HG02623 (cell line): Measurements from ENCODE around the gene ZNF521.

ENCODE experiments used
- ATAC-seq: cut with Tn5 transposase; IDR thresholded peaks from one replicate; pipeline ENCODE4 v1.9.1; 2021; ENCODE audit warnings: moderate library complexity; ENCODE audit not compliant: unreplicated experiment

Gene ZNF521

GRCh38 chr18:25171334-25171733, 180.6 kb downstream of the ZNF521 start:
- no peak for ATAC-seq

DNA sequence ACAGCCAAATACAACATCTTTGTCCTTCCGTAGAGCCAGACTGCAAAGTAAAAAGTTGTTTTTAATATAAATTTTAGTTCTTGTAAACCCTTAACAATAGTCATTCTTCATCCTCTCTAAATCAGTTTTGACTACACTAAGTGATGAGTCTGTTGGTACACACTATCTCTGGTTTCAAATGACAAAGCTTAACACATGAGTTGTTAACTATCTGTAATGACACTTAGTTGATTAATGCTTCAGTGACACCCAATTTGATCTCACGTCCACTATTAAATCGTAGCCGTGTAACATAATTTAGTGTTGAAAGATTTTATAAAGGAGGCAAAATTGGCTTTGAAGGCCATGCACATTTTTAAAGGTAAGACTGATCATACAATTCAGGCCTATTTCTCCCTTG, 181.6 kb downstream of the ZNF521 start:
- no peak for ATAC-seq

- ATAC-seq, result no peak
Measured at GRCh38 chr18:25169701-25170100, 182.3 kb downstream of the ZNF521 start.

DNA sequence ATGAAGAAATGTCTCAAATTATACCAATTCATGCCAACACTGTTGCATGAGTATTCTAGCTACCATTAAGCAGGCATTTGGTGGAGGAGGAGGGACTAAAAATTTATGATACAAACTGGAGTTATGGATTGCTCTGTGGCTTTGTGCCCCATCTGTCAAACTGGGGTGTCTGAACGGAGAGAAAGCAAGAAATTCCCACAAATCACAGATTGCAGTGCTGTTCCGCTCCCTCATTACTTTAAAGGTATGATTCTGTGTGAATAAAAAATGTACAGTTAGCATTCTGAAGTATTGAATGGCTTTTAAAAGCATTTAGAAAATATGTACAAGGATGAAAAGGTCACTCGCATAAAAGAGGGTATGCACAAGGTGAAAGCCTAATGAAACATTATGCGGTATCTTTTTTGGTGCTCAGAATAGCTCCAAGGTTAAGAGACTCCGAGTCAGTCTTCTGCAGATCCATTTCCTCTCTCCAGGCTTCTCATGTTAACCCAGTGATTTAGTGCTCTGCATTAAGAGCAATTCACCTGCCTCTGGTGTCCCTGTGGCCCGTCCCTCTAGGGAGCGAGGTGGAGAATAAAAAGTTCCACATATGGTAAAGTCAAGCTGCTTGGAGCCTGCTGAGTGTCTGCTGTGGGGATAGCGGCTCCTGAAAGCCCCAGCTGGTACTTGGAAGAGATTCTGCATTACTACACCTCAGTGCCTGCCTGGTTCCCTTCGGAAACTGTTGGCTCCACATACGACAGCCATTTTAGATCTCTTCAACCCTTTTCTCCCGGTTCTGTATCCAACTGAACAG, 184.2 kb downstream of the ZNF521 start:
- ATAC-seq, result no peak

GRCh38 chr18:25166113-25166512, 185.9 kb downstream of the ZNF521 start:
- no peak for ATAC-seq

DNA sequence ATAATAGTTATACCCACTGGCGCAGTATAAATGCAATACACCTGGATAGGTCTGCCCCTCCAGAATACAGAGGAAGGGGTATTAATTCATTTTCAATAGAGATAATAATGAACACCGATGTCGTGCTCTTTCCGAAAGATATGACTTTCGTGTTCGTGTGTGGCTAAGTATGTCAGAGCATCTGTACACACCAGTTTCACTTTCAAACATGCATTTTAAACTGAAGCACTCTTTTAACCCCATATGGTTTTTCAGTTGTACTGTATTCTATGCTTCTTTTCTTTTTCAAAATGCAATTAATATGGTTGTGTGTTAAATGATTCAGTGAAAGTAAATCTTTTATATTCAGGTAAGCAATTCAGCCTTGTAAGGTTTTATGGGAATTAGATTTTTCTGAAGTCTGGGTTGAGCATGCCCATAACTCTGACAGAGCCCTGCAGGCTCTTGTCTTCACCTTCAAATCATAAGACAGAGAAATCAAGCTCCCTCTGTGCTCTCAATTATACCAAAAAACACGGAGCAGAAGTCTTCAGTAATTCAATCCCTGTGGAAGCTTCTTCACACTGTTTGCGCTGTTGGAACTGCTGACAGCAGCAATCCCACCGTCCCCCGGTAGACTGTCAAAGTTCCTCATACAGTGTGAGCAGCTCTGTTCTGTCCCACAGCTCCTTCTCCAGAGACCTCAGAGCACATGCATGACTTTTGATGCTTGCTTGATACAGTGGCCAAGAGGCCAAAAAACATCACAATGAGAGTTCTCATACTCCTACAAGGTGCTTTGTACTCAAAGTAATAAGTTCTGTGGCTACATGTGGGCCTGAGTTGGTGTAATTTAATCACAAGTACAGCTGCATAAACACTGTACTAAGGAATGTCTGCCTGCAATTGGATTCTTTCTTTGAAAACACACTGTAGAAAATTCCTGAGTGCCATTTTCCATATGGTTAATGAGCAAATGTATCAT, 186.8 kb downstream of the ZNF521 start:
- ATAC-seq, result peak; percentile 88

DNA sequence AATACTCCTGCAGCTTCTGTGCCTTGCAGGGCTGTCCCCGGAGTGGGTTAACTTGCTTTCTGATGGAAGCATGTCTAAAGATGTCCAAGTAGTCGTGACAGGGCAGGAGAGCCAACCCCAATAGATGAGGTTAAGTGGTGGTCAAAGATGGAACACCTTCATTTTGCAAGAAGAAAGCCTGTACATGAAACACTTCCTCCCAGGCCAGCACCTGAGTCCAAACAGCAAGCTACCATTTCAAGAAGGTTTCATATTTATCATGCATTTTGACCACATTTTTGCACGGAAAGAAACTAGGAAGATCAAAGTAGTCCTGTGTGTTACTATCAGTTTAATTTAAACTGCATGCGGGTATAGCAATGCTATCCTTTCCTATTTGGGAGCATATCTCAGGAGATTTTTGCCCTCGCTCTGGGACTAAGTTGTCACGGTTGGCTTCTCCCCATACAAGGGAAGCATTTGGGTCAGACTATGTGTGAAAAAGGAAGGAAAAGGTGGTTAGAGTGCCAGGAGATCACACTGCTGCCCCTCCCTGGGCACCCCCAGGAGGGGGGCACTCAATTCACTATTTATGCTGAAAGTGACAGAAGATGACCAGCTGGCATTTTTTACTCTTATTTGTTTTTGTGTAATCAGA, 187.6 kb downstream of the ZNF521 start:
- ATAC-seq, result peak; percentile 29

- ATAC-seq, result no peak
Measured at GRCh38 chr18:25153426-25153825, 198.5 kb downstream of the ZNF521 start.

GRCh38 chr18:25147877-25148488, 204.0 kb downstream of the ZNF521 start:
- no peak for ATAC-seq

DNA sequence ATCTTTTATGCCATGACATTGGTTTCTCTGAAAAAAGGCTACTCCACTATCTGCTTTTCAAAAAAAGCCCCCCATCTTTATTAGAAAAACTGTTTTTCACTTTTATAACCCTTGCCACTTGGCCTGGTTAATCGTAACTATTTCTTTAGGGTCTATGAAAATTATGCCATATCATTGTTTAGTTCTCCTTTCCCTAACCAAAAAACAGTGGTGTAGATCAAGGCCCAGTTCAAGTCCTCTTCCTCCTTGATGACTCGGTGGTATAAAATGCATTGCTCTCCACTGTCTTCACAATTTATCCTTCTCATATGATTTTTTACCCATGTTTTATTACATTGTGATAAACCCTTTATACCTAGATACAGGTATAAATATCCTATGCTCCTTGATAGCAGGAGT, 205.5 kb downstream of the ZNF521 start:
- ATAC-seq, result no peak

DNA sequence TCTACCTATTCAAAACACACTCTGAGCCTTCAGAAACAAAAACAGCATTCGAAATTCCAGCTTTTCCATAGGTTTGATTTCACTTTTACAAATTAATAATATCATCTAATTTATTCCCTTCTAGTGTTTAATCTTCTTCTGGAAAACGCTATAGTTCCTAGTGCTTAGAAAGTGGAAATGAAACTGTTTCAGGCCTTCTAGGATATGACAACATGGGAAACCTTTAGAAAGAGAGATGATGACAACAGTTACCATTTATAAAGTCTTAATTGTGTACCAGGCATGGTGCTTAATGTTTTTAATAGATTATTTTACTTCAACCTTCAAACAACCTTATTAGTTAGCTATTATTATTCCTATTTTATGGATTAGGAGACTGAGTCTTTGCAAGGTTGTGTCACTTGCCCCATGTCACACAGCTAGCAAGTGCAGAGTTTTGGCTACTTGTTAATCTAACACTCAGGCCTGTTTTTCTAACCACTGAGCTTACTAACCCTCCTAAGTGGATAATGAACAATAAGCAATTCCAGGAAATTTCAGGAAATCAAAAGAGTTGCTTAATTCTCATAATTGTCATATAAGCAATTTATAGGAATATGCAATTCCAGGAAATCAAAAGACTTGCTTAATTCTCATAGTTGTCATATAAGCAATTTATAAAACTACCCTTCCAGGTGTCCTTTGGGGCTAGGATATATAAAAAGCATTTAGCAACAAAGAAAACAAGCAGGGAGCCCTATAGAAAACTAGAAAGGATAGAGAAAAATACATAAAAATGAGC, 206.0 kb downstream of the ZNF521 start:
- no peak for ATAC-seq

- no peak for ATAC-seq
Measured at GRCh38 chr18:25144820-25145219, 207.1 kb downstream of the ZNF521 start.

DNA sequence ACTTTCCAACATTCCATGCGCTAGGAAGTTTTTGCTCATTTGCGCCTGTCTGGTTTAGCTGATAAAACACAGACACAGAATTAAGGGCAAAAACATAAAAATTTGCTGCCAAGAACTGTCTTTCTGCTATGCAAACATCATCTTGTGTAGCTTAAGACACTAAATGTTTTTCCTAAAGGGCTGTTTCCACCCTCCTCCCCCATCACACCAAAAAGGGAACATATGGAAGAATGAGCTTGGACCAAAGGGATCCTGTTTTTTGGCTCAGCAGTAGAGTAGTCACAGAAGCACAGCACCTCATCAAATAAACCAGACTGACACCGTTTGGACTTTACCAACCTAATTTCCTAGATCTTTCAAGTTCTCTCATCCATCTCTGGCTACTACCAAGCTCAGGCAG, 210.1 kb downstream of the ZNF521 start:
- ATAC-seq, result no peak

- no peak for ATAC-seq
Measured at GRCh38 chr18:25141399-25141798, 210.6 kb downstream of the ZNF521 start.

DNA sequence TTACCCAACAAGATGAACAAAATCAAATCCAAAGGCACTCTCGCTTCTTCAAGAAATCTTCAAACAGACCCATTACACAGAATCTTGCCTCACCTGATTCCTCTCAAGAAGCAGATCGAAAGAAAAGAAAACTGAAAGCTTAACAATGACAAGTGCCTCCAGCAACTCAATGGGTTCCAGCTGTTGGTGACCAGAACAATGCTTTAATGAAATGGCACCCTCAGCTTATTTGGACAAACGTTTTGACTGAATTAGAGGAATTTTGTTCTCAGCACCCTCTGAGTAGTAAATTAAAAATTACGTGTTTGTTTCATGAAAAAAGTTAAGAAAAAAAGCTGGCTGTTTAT, 211.0 kb downstream of the ZNF521 start:
- no peak for ATAC-seq

GRCh38 chr18:25140124-25140961, 211.6 kb downstream of the ZNF521 start:
- ATAC-seq, result no peak

DNA sequence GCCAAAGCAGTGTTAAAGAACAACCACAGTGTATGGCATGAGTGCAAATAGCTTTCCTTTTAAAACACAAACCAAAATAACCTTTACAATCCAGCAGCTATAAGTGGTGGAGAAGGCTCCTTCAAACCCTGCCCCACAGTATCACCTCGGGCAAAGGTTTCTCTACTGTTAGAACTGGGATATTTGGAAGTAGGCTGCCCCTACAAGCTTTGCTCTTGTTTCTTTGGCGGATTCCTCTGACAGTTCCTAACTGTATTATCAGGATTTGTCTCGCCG, 214.8 kb downstream of the ZNF521 start:
- no peak for ATAC-seq

- ATAC-seq, result no peak
Measured at GRCh38 chr18:25136416-25137196, 215.4 kb downstream of the ZNF521 start.

DNA sequence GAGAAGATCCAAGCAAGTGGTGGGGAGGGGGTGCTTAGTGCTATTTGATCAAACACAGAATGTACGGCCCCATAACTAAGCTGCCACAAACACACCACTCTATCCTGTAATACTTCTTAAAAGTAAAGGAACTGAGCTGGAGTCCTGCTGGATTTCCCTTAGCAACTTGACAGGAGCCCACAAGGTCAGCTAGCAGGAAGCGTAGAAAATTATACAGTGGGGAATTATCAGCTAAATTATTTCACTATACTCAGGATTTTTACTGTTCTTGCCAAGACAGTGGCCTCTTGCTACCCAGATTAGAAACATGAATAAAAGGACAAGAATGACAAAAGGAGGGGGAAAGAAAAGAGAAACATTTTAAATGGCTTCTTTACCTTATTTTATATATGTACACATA, 217.1 kb downstream of the ZNF521 start:
- no peak for ATAC-seq
